A673 (cell line): ENCODE results near the gene FBP1. TPM values are rescaled to one million over a fixed set of nuclear protein-coding genes. Genes with fewer than 3 reads are reported as not detected.

Experiments
- BruUV-seq: library from RNA; stranded (reverse); fragments of 400-500 nt; replicated peaks from 2 replicates; lab custom pipeline; 2021; lab: Mats Ljungman, UMichigan
- CTCF ChIA-PET: fragments of 300-600 bp; sonication (Branson Sonifier 250); formaldehyde crosslinking; loops from one replicate; lab custom pipeline; 2022; ENCODE audit warnings: antibody characterized with exemption; lab: Charles Lee
- POLR2A ChIA-PET: fragments of 300-600 bp; sonication (Branson Sonifier 250); formaldehyde crosslinking; loops from one replicate; lab custom pipeline; 2022; ENCODE audit warnings: antibody characterized with exemption; ENCODE audit not compliant: low non-redundant PET; lab: Charles Lee
- DNase-seq: peaks from one replicate; pipeline ENCODE4 v3.0.0-alpha.2; 2015; ENCODE audit warnings: low spot score
- H3K27ac ChIP-seq: fragments of 200-600 bp; sonication (generic); 2 replicates; pipeline ENCODE4 v1.5.1; 2016; ENCODE audit warnings: mixed run types, low read depth, mild to moderate bottlenecking, mixed read lengths, antibody characterized with exemption, low read length; ENCODE audit not compliant: poor library complexity, severe bottlenecking
- H3K27me3 ChIP-seq: fragments of 200-600 bp; sonication (generic); replicated peaks from 2 replicates; pipeline ENCODE4 v1.6.1; 2017; ENCODE audit warnings: mixed run types, low read depth, mild to moderate bottlenecking, mixed read lengths, antibody characterized with exemption, low read length; ENCODE audit not compliant: insufficient read depth, poor library complexity
- H3K36me3 ChIP-seq: fragments of 200-600 bp; sonication (generic); 2 replicates; pipeline ENCODE4 v1.6.1; 2016; ENCODE audit warnings: mixed run types, mild to moderate bottlenecking, mixed read lengths, antibody characterized with exemption, low read length; ENCODE audit not compliant: insufficient read depth, poor library complexity, severe bottlenecking
- H3K4me1 ChIP-seq: fragments of 200-600 bp; sonication (generic); 2 replicates; pipeline ENCODE4 v1.6.1; 2017; ENCODE audit warnings: mixed run types, mild to moderate bottlenecking, mixed read lengths, antibody characterized with exemption, low read length; ENCODE audit not compliant: insufficient read depth, poor library complexity, severe bottlenecking
- H3K4me3 ChIP-seq: fragments of 200-600 bp; sonication (generic); 2 replicates; pipeline ENCODE4 v1.5.1; 2016; ENCODE audit warnings: low read depth, mixed run types, mild to moderate bottlenecking, mixed read lengths, low read length; ENCODE audit not compliant: poor library complexity, severe bottlenecking
- H3K9me3 ChIP-seq: fragments of 200-600 bp; sonication (generic); 2 replicates; pipeline ENCODE4 v1.6.1; 2016; ENCODE audit warnings: mixed run types, low read depth, mild to moderate bottlenecking, mixed read lengths, antibody characterized with exemption, low read length; ENCODE audit not compliant: poor library complexity, severe bottlenecking
- CTCF ChIP-seq: fragments of 300-800, 200-600 bp; sonication (generic); conservative IDR thresholded peaks from 2 replicates; pipeline ENCODE4 v1.5.1; 2017; ENCODE audit warnings: low read depth, mild to moderate bottlenecking, antibody characterized with exemption, low read length, moderate library complexity, mixed read lengths
- EZH2 ChIP-seq: fragments of 200-600 bp; sonication (generic); IDR thresholded peaks from 2 replicates; pipeline ENCODE4 v1.6.1; 2017; ENCODE audit warnings: borderline replicate concordance, low read depth, mild to moderate bottlenecking, mixed read lengths, antibody characterized with exemption, low read length; ENCODE audit not compliant: poor library complexity, severe bottlenecking
- intact Hi-C: fragments of 100-400 bp; cut with micrococcal nuclease; formaldehyde crosslinking; loops from one replicate; pipeline ENCODE4 v1.10.0; 2022; ENCODE audit not compliant: unreplicated experiment
- total RNA-seq: library from RNA; stranded (reverse); gene quantifications from 2 replicates; pipeline ENCODE4 v1.2.3, GENCODE V29; 2021

The FBP1 gene
- total RNA-seq, 1 experiment from 2014 or later: not detected

GRCh38 chr9:94664801-94665200 is 25.5 kb upstream of the FBP1 start:
- H3K4me3 ChIP-seq: no peak overlapping the region
- TF ChIP-seq CTCF (no peak), EZH2 (no peak)
- intact Hi-C loops: loop anchor here (5.0 kb wide), 2 partner anchors 468 to 1552 kb away; no protein-coding TSS in a partner anchor
- H3K27me3 ChIP-seq: no peaks in the 10 kb centered on the region
- POLR2A ChIA-PET: no interaction called here
- BruUV-seq: no TSS peak
- no peak overlapping the region for H3K27ac ChIP-seq
- H3K4me1 ChIP-seq: peaks cover 4% of the 10 kb centered on the region
- DNase-seq: no peak
- no peaks in the 10 kb centered on the region for H3K9me3 ChIP-seq
- CTCF ChIA-PET: no interaction called here
- no peaks in the 10 kb centered on the region for H3K36me3 ChIP-seq

GRCh38 chr9:94663640-94664039 is 24.3 kb upstream of the FBP1 start:
- POLR2A ChIA-PET: no interaction called here
- H3K36me3 ChIP-seq: no peaks in the 10 kb centered on the region
- no peaks in the 10 kb centered on the region for H3K27me3 ChIP-seq
- TF ChIP-seq EZH2 (no peak), CTCF (no peak)
- no peaks in the 10 kb centered on the region for H3K4me1 ChIP-seq
- H3K27ac ChIP-seq: no peak overlapping the region
- CTCF ChIA-PET: no interaction called here
- no peak for DNase-seq
- no TSS peak for BruUV-seq
- H3K9me3 ChIP-seq: no peaks in the 10 kb centered on the region
- H3K4me3 ChIP-seq: no peak overlapping the region
- intact Hi-C loops: no loop called here

- no TSS peak for BruUV-seq
- H3K4me1 ChIP-seq: no peaks in the 10 kb centered on the region
- H3K9me3 ChIP-seq: no peaks in the 10 kb centered on the region
- DNase-seq: no peak
- H3K27ac ChIP-seq: no peak overlapping the region
- ChIA-PET POLR2A (no interaction called here), CTCF (no interaction called here)
- H3K4me3 ChIP-seq: no peak overlapping the region
- H3K27me3 ChIP-seq: no peaks in the 10 kb centered on the region
- TF ChIP-seq CTCF (no peak), EZH2 (no peak)
- intact Hi-C loops: no loop called here
- H3K36me3 ChIP-seq: no peaks in the 10 kb centered on the region
Measured at GRCh38 chr9:94663140-94663539, 23.8 kb upstream of the FBP1 start.
